ENCODE measurements around the gene IL1A.

DNA sequence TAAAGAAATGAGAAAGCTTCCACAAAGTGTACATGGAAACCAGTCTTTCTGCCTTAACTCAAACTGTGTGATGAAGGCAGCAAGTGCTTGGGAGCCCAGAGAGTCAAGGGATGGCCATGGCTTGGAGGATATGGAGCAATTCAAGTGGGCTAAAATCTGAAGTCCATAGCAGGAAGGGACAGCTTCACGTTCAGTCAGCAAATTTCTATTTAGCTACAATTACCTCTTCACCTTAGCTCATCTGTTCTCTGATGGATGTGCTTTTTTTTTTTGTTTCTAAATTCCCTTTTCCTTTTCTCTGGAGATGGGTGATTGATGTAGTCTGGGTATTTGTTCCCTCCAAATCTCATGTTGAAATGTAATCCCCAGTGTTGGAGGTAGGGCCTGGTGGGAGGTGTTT lies 4.9 kb upstream of the IL1A start:
- no peak for TF ChIP-seq POLR2A (IDR thresholded peaks at IDR 0.05)
- TF ChIP-seq, protein P1, sequence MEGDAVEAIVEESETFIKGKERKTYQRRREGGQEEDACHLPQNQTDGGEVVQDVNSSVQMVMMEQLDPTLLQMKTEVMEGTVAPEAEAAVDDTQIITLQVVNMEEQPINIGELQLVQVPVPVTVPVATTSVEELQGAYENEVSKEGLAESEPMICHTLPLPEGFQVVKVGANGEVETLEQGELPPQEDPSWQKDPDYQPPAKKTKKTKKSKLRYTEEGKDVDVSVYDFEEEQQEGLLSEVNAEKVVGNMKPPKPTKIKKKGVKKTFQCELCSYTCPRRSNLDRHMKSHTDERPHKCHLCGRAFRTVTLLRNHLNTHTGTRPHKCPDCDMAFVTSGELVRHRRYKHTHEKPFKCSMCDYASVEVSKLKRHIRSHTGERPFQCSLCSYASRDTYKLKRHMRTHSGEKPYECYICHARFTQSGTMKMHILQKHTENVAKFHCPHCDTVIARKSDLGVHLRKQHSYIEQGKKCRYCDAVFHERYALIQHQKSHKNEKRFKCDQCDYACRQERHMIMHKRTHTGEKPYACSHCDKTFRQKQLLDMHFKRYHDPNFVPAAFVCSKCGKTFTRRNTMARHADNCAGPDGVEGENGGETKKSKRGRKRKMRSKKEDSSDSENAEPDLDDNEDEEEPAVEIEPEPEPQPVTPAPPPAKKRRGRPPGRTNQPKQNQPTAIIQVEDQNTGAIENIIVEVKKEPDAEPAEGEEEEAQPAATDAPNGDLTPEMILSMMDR (IDR thresholded peaks at IDR 0.05): no peak
